Fibroblast of skin of right biceps (primary cell): ENCODE measurements around the gene NTRK3.
"Not testable (repeated sequence)": the region's sequence is repeated elsewhere in the genome, so short reads cannot be mapped to it uniquely, and the experiment has no call there.

Experiments
- DNase-seq: peaks from one replicate; pipeline ENCODE4 v3.0.0-alpha.2; 2013

Gene NTRK3

DNA sequence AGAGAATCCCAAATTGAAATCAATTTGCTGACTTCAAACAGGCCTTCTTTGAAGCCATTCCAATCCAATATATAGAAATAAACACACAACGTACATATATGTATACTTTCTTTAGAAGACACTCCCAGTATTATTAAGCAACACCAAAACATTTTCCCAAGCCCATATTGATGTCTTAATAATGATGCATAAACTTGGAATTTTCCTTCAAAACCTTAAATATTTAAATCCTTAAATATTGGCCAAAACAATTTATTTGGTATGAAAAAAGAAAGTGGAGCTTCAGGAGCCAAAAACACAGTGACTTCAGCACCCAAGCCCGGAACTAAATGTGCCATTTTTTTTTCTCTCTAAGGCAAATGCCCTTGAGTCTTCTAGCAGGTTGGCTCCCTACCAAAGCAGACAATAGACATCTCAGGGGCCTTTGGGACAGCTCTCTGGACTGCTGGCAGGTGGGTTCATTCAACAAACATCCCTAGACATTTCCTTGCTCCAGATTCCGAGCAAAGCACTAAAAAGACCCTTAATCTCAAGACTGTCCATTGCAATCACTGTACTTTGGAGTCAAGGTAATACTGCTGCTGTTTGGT is 384.7 kb downstream of the NTRK3 start:
- DNase-seq = peak; percentile 77

DNA sequence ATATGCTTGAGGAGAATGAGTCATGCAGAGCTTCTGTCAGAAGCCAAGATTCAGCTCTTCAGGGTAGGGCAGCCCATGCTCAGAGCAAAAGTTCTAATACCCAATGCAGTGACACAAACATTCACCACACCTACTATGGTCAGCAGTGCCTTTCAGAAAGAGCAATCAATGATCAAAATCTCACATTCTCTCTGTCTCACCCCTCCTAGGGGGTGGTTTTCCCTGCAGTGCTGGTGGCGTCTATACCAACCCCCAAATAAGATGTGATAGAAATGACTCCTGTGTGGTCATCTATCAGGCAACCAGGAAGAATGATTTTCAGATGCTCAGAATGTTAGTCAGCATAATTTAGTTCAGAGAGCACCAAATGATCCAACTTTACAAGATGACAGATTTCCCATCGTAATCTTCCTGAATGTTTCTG is 385.3 kb downstream of the NTRK3 start:
- DNase-seq = peak; percentile 94

DNA sequence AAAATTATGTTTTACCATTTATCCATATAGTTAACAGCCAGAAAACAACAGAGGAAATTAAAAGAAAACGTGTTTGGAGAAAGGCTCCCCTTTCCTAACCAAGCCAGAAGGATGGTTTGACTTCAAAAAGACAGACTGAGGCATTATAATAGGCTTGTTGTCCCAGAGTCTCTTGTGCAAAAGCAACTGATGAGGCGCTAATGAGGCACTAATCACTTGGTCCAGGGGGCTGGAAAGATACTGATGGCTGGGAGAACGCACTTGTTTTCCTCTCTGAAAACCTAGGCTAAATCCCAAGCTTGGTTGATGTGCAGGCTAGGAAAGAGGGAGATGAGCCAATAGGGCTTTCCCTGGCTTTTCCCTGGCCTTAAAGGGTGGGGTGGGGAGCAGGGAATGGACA is 389.6 kb downstream of the NTRK3 start:
- no peak for DNase-seq

DNA sequence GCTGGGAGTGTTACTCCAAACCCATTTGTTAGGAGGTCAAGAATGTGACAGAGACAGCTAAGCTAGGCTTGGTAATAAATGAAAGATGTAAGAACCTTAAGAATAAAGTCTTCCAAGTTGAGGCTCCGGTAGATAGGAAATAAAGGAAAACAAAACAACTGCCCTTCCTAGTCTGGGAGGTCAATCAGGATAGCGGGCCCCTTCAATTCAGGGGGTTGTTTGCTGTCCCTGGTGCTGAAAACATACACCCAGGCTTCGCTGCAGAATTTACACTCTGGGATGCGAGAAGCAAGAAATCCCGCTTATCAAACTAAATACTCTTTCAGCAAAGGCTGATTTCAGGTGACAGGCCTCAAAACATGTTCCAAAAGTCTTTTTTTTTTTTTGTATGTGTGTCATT is 393.4 kb downstream of the NTRK3 start:
- DNase-seq = peak; percentile 37

DNA sequence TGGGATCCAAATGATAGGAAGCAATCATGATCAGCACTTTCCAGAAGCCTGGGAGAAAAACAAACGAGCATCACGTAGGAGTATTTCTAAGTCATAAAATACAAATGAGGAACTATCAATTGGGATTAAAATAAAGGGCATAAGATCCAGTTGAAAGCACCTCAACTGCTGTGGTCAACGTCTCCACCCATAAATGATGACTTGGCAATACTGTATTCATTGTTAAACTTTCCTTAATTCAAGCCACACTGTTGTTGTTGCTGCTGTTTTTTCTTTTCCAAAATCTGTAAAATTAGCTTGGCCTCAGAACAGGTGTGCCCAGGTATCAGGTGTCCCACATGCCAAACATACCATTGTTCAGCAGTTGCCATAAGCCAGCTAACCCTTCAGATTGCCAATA is 395.8 kb downstream of the NTRK3 start:
- no peak for DNase-seq

DNA sequence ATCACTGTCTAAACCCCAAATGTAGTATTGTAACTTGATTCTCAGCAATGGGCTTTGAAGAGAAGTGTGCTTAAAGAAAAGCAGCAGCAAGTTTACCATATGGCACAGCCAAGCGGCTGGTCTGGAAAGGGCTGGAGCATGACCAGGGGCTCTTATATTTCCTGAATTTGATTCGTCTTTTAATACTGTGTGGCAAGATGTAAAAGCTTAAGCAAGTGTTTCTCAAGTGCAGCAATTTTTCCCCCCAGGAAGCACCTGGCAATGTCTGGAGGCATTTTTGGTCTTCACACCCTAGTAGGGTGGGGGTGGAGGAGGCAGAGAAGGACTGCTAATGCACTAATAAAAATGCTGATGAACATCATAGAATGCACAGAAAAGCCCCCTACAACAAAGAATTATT is 397.9 kb downstream of the NTRK3 start:
- DNase-seq = no peak

DNA sequence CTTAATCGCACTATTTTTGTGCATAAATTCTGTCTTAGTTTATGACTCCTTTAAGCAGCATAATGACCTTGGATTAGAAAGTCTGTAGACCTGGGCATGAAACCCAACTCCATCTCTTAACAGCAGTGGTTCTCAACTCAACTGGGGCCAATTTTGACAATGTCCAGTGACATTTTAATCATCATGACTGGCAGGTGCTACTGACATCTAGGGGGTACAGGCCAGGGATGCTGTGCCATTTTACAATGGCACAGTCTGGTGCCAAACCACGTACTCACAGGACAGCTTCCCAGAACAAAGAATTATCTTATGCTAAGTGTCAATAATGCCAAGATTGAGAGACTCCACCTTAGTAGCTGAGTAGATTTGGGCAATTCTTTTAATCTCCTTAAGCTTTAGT is 405.0 kb downstream of the NTRK3 start:
- no peak for DNase-seq

DNA sequence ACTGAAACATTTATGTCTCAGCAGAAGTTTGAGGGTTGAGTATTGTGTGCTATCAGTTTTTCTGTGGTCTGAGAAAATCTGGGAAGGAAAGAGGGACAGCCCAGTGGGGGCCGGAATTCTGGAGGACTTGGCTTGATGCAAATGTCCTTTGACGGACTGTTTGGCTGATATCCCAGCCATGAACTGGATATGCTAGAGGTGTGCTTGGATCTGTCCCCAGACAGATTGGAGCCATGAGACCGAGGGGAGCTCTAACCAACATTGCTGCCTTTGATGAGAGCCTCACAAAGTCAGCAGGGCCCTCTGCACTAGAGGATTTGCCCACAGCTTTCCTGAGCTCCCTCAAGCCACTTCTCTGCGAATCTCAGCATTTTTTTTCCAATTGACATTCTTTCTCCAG is 405.6 kb downstream of the NTRK3 start:
- DNase-seq = peak; percentile 53

DNA sequence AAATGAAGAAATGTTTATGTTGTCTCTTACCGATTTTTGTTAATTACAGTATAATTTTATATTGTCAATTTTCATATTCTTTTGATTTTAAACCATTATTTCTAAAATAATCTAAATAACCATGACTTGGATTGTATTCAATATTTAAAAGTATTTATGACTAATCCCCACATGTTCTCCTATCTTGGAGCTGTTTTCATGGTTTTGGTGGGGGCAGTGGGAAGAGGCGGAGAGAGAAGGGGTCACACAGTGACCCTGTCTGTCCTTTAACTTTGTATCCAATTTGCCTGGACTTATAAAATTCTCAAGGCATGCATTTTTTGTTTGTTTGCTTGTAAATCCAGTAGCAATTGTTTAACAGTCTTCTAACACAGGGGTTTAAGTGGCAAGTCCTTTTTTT is 407.4 kb downstream of the NTRK3 start:
- DNase-seq = no peak

DNA sequence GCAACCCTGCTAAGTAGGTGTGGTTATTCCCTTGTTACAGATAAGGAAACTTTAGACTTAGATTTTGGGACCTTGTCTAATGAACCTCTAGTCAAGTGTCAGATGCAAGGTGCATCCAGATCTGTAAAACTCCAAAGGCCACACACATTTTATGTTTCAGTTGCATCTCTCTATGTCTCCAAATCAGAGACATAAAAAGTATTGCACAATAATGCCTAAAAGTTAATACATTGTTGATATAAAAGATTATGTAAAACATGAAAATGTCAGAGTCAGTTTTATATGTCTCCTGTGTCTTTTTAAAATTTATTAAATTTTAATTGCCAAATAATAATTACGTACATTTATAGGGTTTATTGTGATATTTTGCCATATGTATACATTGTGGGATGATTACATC is 408.5 kb downstream of the NTRK3 start:
- no peak for DNase-seq

DNA sequence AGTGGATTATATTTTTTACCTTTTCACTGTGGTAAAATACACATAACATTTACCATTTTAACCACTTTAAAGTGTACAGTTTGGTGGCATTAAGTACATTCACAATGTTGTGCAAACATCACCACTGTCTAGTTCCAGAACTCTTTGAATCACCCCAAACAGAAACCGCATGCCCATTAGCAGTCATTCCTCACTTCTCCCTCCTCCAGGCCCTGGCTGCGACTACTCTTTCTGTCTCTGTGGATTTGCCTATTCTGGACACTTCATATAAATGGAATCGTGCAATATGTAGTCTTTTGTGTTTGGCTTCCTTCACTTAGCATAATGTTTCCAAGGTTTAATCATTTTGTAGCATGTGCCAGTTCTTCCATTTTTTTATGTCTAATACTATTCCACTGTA is 409.8 kb downstream of the NTRK3 start:
- DNase-seq = peak; percentile 3

DNA sequence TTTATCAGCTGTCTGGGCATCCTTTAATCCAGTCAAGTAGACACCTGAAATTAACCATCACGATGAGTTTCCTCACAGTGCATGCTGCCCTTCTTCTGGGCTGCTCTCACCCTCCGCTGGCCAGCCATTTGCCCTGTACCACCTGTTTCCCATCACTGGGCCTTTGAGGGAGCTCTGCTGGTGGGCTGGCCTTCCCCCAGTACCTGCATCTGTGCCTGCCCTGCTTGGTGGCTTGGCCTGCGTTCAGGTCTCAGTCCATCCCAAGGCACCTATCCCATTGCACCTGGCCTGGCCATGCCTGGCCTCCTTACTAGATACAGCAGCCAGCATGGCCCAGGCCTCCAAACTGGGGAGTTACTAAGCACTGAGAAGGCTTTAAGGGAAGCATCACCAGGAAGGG is 413.2 kb downstream of the NTRK3 start:
- DNase-seq = no peak

DNA sequence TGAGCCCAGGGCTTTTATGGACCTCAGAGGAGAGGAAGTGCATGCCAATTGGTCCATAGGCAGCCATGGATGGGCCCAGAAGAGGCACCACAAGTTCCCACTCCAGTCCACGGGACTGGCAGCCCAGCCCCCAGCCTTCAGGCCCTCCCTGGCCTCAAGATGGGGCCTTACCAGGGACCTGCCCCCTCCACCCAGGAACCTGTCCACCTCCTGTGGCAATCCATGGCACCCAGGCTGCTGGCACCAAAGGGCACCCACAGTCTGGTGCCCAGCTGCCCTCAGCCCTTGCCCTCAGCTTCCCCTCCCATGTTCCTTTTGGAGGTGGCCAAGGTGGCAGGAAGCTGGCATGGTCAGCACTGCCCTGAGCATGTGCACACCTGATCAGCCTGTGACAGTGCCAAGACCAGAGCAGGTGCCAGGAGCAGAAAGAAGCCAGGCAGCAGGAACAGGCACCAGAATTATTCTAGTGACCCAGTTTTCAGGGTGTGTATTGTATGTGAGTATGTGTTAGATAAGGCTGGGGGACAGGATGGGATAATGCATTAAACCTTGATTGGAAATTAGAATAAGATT is 415.0 kb downstream of the NTRK3 start:
- DNase-seq = no peak

DNA sequence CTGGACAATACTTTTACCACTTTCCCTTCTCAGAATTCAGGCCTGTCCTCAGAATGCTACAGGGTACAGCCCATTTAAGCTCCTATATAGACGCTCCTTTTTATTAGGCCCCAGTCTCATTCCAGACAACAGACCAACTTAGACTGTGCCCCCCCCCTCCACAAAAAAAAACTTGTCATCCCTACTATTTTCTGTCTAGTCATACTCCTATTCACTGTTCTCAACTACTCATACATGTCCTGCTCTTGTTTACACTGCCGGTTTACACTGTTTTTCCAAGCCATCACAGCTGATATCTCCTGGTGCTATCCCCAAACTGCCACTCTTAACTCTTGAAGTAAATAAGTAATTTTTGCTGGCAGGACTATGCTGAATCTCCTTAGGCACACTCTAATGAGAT is 420.7 kb downstream of the NTRK3 start:
- DNase-seq = not testable (repeated sequence)

DNA sequence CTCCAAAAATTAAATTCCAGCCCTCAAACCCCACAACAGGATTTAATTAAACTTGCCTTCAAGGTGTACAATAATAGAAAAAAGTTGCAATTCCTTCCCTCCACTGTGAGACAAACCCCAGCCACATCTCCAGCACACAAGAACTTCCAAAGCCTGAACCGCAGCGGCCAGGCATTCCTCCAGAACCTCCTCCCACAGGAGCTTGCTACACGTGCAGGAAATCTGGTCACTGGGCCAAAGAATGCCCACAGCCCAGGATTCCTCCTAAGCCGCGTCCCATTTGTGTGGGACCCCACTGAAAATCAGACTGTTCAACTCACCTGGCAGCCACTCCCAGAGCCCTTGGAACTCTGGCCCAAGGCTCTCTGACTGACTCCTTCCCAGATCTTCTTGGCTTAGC is 423.2 kb downstream of the NTRK3 start:
- not testable (repeated sequence) for DNase-seq

DNA sequence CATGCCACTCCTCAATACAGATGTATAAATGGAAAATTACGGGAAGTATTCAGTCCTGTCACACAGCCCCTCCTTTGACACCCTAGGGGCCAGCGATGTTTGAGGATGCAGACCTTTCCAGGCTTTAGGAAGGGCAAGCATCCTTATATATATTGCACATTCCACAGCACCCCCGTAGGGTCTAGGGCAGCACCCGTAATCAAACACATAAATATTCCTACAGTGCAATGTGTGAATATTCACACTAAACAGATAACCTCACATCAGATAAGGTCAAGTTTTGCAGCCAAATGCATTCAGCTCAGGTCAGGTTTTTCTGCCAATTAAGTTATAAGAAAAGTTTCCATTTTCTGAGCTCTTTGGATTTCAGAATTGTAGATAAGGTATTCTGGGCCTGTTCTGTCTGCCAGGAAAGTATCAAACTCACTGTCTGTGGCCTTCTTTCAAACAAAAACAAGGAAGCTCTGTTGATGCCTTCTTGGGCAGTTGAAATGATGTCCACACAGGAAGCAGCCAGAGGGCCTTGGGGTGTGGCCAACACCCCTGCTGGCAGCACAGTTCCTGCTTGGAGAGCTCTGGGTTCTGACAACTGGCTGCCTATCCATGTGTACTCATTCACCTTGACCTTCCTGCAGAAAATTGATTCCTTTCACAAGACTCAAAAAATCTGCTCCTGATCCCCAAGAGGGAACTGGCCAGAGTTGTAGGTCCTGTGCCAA is 427.0 kb downstream of the NTRK3 start:
- DNase-seq = no peak

DNA sequence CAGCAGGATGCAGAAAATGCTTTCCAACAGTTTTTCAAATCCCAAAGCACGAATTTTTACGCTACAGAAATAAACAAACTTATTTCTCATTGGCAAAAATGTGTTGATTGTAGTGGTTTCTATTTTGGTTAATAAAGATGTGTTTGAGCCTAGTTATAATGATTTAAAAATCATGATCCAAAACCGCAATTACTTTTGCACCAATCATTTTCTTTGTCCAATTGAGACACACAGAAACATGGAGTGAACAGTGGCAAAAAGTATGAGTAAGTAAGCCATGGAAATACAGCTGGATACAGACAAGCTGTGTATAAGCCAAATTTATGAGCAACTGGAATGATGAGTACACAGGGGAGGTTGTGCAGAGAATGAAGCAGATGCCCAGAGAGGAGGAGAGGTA is 427.9 kb downstream of the NTRK3 start:
- no peak for DNase-seq

DNA sequence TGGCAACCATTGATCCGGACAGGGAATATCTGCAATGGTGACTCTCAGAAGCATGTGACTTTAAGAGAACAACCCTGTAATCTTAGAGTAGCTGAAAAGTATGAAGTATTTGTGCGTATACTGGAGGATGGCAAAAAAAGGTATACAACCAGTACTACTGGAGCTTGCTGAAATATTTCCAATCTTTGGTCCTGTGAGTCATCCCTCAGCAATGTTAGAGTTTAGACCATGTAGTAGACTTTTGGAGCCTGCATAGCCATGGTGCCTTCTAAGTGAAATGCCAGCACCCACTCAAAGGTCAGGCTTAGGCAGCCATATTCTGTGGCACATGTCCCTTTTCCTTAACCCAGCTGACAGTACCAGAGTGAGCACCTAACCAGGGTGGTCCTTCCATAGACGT is 429.4 kb downstream of the NTRK3 start:
- DNase-seq = peak; percentile 59

DNA sequence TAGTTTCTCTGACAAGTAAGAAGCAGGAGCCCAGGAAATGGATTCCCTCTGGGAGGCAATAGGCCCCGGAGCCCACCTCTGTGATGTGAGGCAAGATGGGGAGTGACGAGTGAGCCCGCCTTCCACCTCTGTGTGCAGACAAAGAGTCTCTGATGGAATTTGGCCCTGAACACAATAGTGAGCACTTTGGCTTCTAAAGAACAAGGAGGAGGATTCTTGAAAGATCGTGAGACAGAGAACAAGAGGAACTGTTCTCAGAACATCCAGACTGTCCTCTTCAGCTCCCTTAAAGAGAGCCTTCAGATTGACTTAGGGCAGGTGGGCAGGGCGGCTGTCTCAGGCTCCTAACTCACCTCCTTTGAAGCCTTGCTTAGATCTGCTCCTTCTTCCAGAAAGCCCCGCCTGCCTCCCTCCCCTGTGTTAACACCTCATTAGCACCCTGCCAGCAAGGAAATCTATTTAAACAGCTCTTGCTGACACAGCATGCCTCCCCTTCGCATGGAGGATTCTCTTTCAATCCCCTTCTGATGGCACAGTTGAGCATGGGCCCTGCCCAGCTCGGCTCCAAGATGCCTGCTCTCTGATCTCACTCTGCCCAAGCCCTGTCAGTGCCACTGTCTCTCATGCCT is 430.3 kb downstream of the NTRK3 start:
- DNase-seq = no peak

DNA sequence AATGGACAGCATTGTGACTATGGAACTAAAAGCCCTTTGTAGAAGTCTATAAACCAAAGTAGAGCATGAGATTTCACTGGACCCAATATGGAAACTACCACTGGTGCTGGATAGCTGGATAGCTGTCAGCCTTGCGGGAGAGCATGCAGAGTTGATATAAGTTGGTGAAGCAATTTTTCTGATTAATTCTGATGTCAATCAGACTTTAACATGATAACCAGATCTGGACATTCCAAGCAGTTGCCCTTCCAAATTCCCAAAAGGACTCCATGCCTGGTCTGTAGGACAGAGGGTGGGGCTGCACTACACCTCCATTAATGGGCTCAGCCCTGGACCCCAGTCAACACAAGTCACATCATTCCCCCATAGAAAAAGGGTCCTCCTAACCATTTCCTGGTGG is 437.8 kb downstream of the NTRK3 start:
- DNase-seq = no peak

DNA sequence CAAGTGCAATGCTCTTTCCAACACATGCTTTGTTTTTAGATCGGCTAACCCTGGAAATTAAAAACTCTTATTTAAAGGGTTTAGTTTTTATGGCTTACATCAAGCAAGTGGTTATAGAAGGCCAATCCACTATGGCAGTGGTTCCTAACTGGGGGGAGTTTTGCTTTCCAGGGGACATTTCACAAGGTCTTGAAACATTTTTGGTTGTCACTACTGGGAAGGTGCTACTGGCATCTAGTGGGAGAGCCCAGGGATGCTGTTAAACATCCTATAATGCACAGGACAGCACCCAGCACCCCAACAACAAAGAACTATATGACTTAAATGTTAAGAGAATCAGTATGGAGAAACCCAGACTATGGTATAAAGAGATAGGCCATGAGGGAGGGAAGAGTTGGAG is 439.0 kb downstream of the NTRK3 start:
- DNase-seq = peak; percentile 18

DNA sequence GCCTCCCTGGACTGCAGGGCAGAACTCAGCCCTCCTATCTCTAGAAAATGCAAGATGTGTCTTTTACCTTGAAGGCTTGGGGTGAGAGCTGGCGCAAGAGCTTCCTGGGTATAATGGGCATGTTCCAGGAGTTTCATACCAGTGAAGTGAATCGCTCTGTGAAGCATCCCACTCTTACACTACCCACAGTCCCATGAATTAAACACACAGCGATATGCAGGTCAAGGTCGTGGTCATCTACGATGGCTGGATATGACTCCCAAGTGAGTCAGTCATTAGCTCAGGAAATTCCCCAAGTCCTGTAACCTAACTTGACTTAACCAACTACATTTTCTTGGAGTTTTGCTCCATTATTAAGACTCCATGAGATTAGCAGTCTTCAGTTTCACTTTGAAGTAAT is 439.7 kb downstream of the NTRK3 start:
- peak; percentile 93 for DNase-seq

DNA sequence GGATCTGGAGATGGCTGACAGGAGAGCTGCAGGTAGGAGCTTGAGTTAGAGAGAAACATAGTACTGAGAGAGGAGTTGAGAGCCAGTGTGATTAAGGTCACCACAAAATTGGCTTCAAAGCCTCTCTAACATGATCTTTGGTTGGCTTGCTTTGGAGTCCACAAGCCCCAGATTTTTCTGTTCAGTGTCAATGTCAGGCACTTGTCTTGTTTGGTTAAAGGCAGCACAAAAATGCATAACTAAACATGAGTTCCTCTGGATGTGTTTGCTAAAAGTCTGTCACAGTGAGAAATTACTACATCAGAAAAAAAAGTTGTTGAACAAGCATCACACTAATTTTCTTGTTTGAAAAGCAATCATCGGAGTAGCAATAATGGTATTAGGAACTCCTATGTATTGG is 440.5 kb downstream of the NTRK3 start:
- DNase-seq = peak; percentile 20
